Measurements from ENCODE around the gene PLA2G2E. TPM values are rescaled to one million over a fixed set of nuclear protein-coding genes. Genes with fewer than 3 reads are reported as not detected.

PLA2G2E gene, protein sequence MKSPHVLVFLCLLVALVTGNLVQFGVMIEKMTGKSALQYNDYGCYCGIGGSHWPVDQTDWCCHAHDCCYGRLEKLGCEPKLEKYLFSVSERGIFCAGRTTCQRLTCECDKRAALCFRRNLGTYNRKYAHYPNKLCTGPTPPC
- not detected in 2 replicates for total RNA-seq

DNA sequence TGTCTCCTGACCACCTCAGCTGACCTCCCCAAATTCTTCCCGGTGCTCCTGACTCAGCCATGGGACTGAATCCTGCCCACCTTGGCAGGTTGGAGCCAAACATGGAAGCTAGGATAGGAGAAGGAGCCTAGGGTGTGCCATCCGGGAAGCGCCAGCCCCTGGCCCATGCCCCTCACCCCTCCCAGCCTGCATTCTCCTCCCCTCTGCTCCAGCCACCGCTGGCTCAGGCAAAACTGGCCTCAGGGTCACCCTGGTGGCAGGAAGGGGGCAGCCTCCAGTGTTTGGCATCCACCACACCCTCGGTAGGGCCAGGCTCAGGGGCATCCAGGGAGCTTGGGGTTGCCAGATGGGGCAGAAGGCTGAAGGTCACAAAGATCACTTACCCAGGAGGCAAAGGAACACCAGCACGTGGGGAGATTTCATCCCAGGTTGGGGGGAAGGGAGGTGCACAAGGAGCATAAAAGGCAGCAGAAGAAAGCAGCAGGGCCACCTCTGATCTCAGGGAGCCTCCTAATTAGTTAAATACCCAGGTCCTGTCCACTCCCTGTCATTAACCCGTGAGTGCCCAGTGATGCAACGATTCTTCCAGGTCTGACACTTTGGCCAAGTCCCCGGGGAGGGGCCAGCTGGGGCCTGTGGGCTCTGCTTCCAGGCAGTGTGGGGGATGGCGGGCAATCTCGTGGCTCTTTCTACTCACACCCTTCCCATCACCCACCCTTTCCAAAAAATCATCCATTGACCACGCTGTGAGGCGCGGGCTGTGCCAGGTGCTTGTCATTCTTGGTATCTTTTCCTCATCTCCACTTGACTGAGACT, at the start of gene PLA2G2E:
Gene PLA2G2E (minus strand): TSS at position 481 of the 816 bp plus-strand sequence. CDS start 58 bp downstream, at position 423.
- DNase-seq = no peak
- intact Hi-C loops (cut with micrococcal nuclease) = no loop called here
- no peak within 1 kb of the TSS for H3K4me3 Mint-ChIP-seq
- no peaks in the 10 kb centered on the region for H3K4me1 Mint-ChIP-seq
- no peaks in the 10 kb centered on the region for H3K9me3 Mint-ChIP-seq
- H3K27ac Mint-ChIP-seq = no peak within 1 kb of the TSS
- no peaks in the 10 kb centered on the region for H3K36me3 Mint-ChIP-seq (ENCODE audit: low read depth)
- no peaks in the 10 kb centered on the region for H3K27me3 Mint-ChIP-seq

DNA sequence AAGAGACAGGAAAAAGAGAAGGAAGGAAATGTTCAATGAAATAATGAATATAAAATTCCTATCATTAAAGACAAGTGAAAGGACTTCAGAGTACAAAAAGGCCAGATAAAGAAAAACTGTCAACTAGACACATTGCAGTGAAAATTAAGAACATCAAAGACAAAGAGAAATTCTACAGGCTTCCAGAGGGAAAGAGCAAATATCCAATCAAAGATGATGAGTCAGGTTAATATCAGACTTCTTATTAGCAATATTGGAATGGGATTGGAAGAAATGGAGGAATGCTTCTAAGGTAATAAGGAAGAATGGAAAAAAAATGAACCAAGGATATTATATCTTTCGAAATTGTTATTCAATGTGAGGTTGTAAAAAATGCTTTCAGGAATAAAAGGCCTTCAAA, 48.2 kb upstream of the PLA2G2E start:
- Mint-ChIP-seq H3K4me3 (no peak overlapping the region), H3K9me3 (no peaks in the 10 kb centered on the region), H3K36me3 (ENCODE audit: low read depth) (no peaks in the 10 kb centered on the region), H3K4me1 (no peaks in the 10 kb centered on the region), H3K27ac (no peak overlapping the region), H3K27me3 (peaks cover 25% of the 10 kb centered on the region)
- no peak for DNase-seq
- intact Hi-C loops (cut with micrococcal nuclease) = no loop called here

DNA sequence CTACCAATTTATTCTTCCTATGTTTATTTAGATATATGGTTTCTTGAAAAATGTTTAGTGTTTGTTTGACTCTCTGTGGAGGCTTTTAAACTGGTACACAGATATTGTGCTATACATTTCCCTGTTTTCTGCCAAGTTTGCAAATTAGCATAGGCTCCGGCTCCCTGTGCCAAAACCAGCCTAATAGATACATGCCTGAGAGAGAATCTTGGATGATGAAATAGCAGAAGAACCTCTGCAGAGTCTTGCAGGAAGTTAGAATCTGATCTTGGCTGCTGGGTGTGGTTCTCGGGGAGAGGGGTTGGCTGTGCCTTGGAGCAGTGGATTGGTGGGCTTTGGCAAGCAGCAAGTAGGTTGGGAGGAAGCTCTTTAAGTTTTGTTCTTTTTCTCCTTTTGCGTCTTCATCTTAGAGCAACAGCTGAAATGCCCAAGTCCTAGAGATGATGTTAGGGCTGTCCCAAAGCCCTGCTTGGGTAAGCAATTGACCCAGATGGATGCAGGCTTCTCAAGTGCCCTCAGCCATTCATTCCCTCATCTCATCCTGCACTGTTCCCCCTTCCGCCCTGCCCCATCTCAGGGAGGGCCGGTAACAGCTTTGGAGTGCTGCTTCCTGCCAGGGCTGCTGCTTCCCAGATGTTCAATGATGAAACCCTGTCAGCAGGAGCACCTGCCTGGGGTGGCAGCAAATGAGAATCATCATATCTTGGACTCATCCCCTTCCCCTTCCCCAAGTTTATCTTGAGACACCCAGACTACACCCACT, 46.7 kb upstream of the PLA2G2E start:
- Mint-ChIP-seq H3K4me3 (no peak overlapping the region), H3K27ac (no peak overlapping the region), H3K4me1 (no peaks in the 10 kb centered on the region), H3K9me3 (no peaks in the 10 kb centered on the region), H3K27me3 (peaks cover 29% of the 10 kb centered on the region), H3K36me3 (ENCODE audit: low read depth) (no peaks in the 10 kb centered on the region)
- intact Hi-C loops (cut with micrococcal nuclease) = no loop called here
- no peak for DNase-seq

DNA sequence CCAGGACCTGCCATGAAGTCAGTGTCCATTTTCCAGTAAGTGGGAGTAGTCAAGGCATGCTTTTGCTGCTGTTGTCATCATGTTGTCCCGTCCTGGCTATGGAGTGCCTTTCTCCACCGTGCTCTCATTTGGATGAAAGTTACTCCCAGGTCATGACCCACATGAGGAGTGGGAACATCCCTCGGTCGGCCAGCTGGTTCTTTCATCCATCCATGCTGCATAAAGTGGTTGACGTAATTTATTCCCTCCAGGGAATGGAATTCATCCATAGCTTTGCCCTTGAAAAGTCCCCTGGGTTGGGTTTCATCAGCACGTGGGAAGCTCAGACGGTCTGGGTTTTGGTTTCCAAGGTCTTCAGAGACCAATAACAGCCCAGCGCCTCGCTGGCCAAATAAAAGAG, 44.4 kb upstream of the PLA2G2E start:
- Mint-ChIP-seq H3K4me3 (no peak overlapping the region), H3K4me1 (no peaks in the 10 kb centered on the region), H3K27me3 (peaks cover 34% of the 10 kb centered on the region), H3K9me3 (no peaks in the 10 kb centered on the region), H3K36me3 (ENCODE audit: low read depth) (no peaks in the 10 kb centered on the region), H3K27ac (no peak overlapping the region)
- intact Hi-C loops (cut with micrococcal nuclease) = no loop called here
- DNase-seq = no peak

DNA sequence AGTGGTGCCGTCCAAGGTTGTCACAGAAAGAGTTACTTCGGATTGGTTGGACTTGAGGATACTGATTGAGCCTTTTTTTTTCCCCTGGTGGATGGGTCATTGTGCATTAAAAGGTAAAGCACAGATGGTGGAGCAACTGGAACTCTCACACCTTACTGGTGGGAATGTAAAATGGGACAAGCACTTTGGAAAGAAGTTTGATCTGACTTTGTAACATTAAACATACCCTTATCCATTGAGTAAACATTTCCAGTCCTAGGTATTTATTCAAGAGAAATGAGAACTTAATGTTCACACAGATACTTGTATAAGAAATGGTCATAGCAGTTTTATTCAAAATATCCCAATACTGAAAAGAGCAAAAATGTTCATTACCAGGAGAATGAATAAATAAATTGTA, 41.1 kb upstream of the PLA2G2E start:
- H3K27ac Mint-ChIP-seq = no peak overlapping the region
- no peak for DNase-seq
- H3K4me1 Mint-ChIP-seq = no peaks in the 10 kb centered on the region
- H3K4me3 Mint-ChIP-seq = no peak overlapping the region
- intact Hi-C loops (cut with micrococcal nuclease) = no loop called here
- no peaks in the 10 kb centered on the region for H3K9me3 Mint-ChIP-seq
- H3K27me3 Mint-ChIP-seq = peaks cover 27% of the 10 kb centered on the region
- H3K36me3 Mint-ChIP-seq (ENCODE audit: low read depth) = no peaks in the 10 kb centered on the region

DNA sequence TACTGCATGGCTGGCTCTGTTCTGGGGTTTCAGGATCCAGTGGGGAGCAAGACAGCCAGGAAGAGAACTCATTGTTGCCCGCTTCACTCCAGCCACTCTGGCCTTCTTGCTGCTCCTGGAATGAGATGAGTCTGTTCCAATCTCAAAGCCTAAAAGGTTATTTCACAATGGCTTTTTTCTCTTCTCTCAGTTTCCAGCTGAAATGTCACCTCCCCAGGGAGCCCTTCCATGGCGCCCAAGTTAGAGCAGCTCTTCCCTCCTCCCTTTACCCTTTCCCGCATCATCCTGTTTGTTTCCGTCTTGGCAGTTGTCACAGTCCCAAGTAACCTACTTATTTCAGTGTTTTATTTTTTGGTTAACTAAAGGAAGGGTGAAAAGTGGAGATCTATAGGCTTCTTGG, 40.2 kb upstream of the PLA2G2E start:
- intact Hi-C loops (cut with micrococcal nuclease) = no loop called here
- no peak for DNase-seq
- H3K27ac Mint-ChIP-seq = no peak overlapping the region
- no peaks in the 10 kb centered on the region for H3K9me3 Mint-ChIP-seq
- no peaks in the 10 kb centered on the region for H3K36me3 Mint-ChIP-seq (ENCODE audit: low read depth)
- no peaks in the 10 kb centered on the region for H3K4me1 Mint-ChIP-seq
- H3K4me3 Mint-ChIP-seq = no peak overlapping the region
- peaks cover 27% of the 10 kb centered on the region for H3K27me3 Mint-ChIP-seq

DNA sequence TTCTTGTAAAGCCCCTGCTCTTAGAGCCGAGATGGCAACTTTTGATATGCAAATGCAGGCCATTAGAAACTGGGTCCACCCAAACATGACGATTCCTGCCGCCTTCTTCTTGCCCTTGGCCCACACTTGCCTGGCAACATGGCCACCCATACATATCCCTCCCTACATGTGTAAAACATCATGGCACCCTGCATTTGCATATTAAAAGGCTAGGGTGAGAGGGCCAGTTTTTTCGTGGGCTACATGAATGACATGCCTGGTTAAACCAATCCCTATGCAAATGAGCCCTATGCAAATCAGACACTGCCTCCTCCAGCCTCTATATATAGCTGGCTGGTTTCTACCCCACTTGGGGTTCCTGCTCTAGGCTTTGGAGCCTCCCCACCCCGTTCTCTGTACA, 37.2 kb upstream of the PLA2G2E start:
- Mint-ChIP-seq H3K4me3 (no peak overlapping the region), H3K27ac (no peak overlapping the region)
- intact Hi-C loops (cut with micrococcal nuclease) = no loop called here

DNA sequence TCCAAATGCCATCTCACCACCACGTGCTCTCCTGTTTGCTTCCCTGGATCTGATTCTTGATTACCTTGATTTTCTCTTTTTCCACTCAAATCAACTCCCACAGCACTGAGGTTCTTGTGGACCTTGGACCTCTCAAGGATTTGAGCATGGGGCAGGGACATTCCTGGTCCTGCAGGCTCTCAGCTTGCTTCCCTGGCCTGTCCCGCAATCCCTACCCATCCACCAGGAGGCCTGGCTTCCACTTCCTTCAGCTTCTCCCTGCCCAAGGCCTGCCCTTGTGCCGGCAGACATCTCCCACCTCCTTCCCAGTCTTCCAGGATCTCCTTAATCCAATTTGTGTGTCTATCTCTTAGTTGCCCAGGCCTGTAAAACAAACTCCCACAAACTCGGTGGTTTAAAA, 34.4 kb upstream of the PLA2G2E start:
- Mint-ChIP-seq H3K36me3 (ENCODE audit: low read depth) (no peaks in the 10 kb centered on the region), H3K9me3 (peaks cover 5% of the 10 kb centered on the region), H3K4me3 (no peak overlapping the region), H3K4me1 (no peaks in the 10 kb centered on the region), H3K27ac (no peak overlapping the region), H3K27me3 (peaks cover 25% of the 10 kb centered on the region)
- intact Hi-C loops (cut with micrococcal nuclease) = no loop called here
- no peak for DNase-seq

More for the DNA sequence above, 37.2 kb upstream of the PLA2G2E start:
- Mint-ChIP-seq H3K36me3 (ENCODE audit: low read depth) (no peaks in the 10 kb centered on the region), H3K4me1 (no peaks in the 10 kb centered on the region), H3K27me3 (peaks cover 23% of the 10 kb centered on the region), H3K9me3 (no peaks in the 10 kb centered on the region)
- DNase-seq = no peak

DNA sequence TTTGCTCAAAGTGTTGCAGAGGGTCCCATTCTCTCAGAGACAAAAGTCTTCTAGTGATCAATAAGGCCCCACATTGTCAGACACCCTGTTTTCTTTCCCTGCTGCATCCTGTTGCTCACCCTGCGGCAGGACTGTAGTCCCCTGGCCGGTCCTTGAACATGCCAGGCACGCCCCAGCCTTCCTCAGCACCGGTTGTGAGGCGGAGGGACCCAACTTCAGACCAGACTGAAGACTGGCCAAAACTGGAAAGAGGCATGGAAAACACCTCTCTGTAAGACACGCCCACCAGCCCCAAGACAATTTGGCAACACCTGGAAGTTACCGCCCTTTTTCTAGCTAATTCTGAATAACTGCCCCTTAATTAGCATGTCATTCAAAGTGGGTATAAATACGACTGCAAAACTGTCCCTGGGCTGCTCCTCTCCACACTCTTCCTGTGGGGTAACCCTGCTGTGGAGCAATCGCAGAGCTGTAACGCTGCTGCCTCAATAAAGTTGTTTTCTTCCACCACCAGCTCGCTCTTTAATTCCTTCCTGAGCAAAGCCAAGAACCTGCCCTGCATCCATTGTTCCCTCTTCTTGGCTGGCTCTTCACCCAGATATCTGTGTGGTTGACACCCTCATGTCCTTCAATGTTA, 32.2 kb upstream of the PLA2G2E start:
- Mint-ChIP-seq H3K4me1 (no peaks in the 10 kb centered on the region), H3K27me3 (peaks cover 24% of the 10 kb centered on the region), H3K4me3 (no peak overlapping the region), H3K36me3 (ENCODE audit: low read depth) (no peaks in the 10 kb centered on the region), H3K9me3 (peaks cover 5% of the 10 kb centered on the region), H3K27ac (no peak overlapping the region)
- intact Hi-C loops (cut with micrococcal nuclease) = no loop called here
- no peak for DNase-seq

DNA sequence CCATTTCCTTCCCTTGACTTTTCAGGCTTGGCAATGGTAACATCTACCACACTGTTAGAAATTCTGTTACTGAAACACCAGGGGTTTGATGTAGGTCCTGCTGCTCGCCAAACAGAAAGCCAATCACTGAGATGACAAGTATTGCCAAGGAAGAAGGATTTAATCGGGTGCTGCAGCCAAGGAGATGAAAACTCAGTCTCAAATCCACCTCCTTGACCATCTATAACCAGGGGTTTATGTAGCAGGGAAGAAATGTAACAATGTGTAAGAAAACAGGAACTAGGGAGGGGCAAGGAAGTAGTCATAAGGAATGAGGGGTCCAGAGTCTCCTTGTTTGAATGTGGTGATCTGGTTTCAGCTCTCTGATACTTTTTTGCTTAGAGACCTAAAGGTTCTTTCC, 30.6 kb upstream of the PLA2G2E start:
- DNase-seq = no peak
- intact Hi-C loops (cut with micrococcal nuclease) = no loop called here
- Mint-ChIP-seq H3K27me3 (peaks cover 24% of the 10 kb centered on the region), H3K36me3 (ENCODE audit: low read depth) (no peaks in the 10 kb centered on the region), H3K4me3 (no peak overlapping the region), H3K27ac (no peak overlapping the region), H3K4me1 (no peaks in the 10 kb centered on the region), H3K9me3 (peaks cover 5% of the 10 kb centered on the region)

DNA sequence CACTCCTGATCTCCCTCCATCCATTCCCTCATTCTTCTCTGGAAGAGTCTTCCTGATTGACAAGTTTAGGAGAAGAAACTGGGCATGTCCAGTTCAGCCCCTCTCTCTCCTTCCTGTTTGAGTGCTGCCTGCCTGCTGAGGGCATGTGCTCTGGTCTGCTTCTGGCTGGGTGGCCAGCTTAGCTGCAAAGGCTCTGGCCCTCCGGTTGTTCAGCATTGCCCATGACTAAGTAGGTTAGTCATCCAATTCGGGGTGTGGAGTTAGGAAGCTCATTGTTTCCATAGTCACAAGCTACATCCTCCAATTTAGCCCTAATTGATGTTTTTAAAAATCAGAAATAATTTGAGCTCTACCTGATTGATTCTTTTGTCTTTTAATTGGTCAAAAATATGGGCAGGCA, 25.6 kb upstream of the PLA2G2E start:
- DNase-seq = no peak
- Mint-ChIP-seq H3K36me3 (ENCODE audit: low read depth) (no peaks in the 10 kb centered on the region), H3K4me3 (no peak overlapping the region), H3K9me3 (no peaks in the 10 kb centered on the region), H3K4me1 (no peaks in the 10 kb centered on the region), H3K27me3 (peaks cover 24% of the 10 kb centered on the region), H3K27ac (no peak overlapping the region)
- intact Hi-C loops (cut with micrococcal nuclease) = no loop called here

DNA sequence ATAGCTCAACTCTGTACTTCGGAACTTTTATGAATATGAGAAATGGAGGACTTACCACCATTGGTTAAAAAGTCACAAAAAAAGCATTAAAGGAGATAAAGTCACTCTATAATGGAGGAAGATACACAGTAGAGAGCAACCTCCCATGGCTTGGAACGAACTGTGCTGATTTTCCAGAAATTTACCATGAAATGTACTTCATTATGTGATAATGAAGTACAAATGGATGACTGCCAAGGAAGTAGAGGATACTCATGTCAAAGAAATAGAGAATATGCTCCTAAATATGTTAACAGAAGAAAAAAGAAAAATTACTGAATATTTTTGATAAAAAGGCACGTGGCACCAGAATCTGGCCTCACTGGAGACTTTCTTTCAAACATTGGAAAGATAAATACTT, 23.6 kb upstream of the PLA2G2E start:
- no peak overlapping the region for H3K4me3 Mint-ChIP-seq
- no peaks in the 10 kb centered on the region for H3K36me3 Mint-ChIP-seq (ENCODE audit: low read depth)
- H3K4me1 Mint-ChIP-seq = no peaks in the 10 kb centered on the region
- no peak overlapping the region for H3K27ac Mint-ChIP-seq
- H3K27me3 Mint-ChIP-seq = peaks cover 12% of the 10 kb centered on the region
- DNase-seq = no peak
- intact Hi-C loops (cut with micrococcal nuclease) = no loop called here
- no peaks in the 10 kb centered on the region for H3K9me3 Mint-ChIP-seq

DNA sequence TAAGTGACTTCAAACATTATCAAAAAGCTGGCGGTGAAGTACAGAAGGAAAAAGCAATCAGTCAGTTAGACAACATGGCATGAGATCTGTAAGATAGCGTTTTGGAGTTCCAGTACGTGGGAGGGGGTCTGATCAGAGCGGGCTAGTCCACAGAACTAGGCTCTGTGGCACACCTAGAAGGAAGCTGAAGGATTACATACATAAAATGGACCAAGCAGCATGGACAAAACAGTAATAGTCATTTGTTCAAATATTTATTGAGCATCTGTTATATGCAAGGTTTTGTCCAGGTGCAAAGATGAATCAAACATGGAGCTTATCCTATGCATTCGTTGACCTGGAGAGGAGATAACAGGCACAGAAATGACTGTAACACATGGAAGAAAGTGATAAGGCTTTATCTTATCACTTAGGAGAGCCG, 22.9 kb upstream of the PLA2G2E start:
- Mint-ChIP-seq H3K4me3 (no peak overlapping the region), H3K27me3 (peaks cover 12% of the 10 kb centered on the region), H3K4me1 (no peaks in the 10 kb centered on the region), H3K36me3 (ENCODE audit: low read depth) (no peaks in the 10 kb centered on the region), H3K27ac (no peak overlapping the region), H3K9me3 (no peaks in the 10 kb centered on the region)
- DNase-seq = no peak
- intact Hi-C loops (cut with micrococcal nuclease) = no loop called here

DNA sequence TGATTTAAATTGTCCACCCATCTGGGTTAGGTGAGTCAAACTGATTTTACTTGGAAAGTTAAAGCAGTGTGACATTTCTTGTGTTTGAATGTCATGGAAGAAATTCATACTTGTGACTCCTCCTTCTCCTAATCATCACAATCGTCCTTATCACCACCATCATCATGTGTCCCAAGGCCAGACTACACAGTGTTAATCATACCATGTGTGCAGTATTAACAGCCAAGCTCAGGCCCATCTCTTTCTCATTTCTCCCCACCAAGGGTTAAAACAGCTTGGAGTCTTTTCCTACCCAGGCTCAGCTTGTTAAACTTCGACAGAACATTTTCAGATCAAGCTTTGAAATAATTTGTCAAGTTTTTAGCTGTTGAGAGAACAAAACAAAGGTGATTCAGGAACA, 22.5 kb upstream of the PLA2G2E start:
- Mint-ChIP-seq H3K9me3 (no peaks in the 10 kb centered on the region), H3K4me1 (no peaks in the 10 kb centered on the region)

More for the DNA sequence above, 22.5 kb upstream of the PLA2G2E start:
- Mint-ChIP-seq H3K36me3 (ENCODE audit: low read depth) (no peaks in the 10 kb centered on the region), H3K27me3 (peaks cover 12% of the 10 kb centered on the region), H3K4me3 (no peak overlapping the region), H3K27ac (no peak overlapping the region)
- intact Hi-C loops (cut with micrococcal nuclease) = no loop called here
- DNase-seq = no peak

Measured in activated CD4-positive, alpha-beta T cell treated with anti-CD3 and anti-CD28 coated beads, Interleukin-2, amount 10 ng/mL, durations not matched to agents 24 days and 14 days (primary cell).